VCaP (cell line): ENCODE results near the gene FAM107A.

ENCODE experiments used
- H3K27ac ChIP-seq: fragments of 450-650 bp; 2 replicates; pipeline ENCODE4 v1.5.1; 2017
- TF ChIP-seq, protein P1 (sequence below): fragments of 450-650 bp; conservative IDR thresholded peaks from 2 replicates; pipeline ENCODE4 v1.5.1; 2017; ENCODE audit warnings: mild to moderate bottlenecking, moderate library complexity

FAM107A gene

DNA sequence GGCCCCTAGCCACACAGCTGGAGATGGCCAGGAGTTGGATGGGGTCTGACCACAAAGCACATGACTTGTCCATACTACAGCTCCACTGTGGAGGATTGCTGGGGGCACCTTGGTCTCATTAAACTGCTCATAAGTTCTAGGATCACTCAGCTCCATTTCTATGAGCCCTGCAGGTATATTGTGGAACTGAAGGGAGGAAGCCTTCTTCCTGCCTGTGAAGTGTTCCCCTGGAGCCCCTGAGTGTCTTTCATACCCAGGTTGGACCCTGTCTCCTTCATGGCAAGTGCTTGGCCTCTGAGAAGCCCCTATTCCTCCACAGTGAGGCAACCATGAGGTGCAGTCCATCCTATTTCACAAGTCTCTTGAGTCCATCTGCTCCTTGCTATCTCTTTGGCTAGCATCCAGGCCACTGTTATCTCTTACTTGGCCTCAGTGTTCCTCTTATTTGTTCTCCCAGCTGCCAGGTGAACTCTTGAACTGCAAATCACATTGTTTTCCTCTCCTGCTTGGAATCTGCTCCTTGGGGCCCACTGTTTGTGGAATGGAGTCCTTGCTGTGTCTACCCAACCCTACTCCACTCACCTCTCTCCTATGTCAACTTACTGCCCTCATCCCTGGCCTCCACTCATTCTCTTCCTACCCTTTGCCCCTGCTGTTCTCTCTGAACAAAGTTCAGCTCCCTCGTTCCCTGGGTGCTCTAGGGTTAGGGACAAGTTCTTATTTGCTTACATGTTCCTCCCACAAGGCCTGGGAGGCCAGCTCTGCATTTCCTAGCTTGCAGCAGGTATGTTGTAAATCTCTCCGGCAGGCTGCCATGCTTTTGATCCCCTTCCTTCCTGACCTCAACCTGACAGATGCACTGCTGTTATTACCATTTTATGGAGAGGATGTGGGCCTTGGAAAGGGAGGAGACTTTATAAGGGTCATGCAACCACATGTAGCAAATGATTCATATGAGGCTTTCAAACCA lies 41.4 kb downstream of the FAM107A start:
- TF ChIP-seq, protein P1, sequence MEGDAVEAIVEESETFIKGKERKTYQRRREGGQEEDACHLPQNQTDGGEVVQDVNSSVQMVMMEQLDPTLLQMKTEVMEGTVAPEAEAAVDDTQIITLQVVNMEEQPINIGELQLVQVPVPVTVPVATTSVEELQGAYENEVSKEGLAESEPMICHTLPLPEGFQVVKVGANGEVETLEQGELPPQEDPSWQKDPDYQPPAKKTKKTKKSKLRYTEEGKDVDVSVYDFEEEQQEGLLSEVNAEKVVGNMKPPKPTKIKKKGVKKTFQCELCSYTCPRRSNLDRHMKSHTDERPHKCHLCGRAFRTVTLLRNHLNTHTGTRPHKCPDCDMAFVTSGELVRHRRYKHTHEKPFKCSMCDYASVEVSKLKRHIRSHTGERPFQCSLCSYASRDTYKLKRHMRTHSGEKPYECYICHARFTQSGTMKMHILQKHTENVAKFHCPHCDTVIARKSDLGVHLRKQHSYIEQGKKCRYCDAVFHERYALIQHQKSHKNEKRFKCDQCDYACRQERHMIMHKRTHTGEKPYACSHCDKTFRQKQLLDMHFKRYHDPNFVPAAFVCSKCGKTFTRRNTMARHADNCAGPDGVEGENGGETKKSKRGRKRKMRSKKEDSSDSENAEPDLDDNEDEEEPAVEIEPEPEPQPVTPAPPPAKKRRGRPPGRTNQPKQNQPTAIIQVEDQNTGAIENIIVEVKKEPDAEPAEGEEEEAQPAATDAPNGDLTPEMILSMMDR = peak; percentile 22; the same call in 1 of the 2 replicates
- peak overlapping the region; percentile 95 for H3K27ac ChIP-seq

DNA sequence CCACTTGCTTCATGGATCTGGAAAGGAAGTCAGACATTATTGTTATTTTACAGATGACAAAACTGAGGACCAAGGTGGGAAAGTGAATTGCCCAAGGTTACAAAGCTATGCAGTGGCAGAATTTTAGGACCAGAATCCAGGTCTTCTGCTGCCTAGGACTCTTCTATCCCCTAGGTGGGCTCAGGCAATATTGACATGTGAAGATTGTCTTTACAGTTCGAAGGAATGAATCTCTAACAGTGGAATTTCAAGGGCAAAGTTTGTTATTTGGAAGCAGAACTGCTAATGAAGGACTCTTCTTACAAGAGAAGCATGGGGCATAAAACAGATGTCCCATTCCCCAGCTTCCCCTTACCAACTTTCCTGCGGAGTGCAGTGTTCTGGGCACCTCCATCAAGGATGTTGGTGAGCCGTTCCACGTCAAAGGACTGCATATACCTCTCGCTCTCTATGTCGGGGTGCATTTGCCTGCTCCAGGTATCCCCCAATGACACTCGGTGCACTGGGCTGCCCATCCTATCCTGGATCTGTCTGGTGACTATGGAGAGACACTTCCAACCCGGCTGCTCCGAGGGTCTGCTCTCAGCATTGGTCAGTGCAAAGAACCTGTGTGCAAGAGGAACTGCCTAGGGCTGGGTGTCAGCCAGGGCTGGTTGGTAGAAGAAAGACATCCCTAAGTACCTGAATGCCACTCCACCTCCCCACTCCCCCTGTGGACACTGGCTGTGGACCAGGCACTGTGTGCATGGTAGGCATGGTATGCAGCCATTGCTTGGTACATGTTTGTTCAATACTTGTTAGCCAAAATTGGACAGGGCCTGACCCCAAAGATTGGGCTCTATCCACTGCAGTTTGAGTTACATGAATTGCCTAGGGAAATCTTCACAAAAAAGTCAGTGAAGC lies 42.3 kb downstream of the FAM107A start:
- peak overlapping the region; percentile 95 for H3K27ac ChIP-seq
- TF ChIP-seq, protein P1 = no peak

DNA sequence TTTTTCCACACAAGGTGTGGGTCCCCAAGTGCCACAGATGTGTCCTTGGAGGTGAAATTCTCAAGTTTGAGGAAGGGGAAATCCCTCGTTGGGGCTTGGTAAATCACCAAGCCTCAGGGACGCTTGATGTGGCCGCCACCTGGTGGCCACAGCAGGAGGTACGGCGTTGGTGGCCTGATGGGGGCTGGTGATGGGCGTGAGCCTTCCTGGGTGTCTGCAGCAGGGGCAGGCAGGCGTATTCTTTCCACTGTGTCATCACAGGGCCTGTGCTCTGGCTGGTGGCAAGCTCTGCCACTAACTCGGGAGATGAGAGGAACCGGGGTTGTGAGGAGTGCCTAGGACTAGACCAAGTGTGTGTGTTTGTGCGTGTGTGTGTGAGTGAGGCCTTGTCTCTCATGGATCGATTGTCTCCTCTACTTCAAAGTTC lies 44.4 kb downstream of the FAM107A start:
- peak overlapping the region; percentile 25; the same call in 1 of the 2 replicates for H3K27ac ChIP-seq
- TF ChIP-seq, protein P1 = peak; percentile 98

DNA sequence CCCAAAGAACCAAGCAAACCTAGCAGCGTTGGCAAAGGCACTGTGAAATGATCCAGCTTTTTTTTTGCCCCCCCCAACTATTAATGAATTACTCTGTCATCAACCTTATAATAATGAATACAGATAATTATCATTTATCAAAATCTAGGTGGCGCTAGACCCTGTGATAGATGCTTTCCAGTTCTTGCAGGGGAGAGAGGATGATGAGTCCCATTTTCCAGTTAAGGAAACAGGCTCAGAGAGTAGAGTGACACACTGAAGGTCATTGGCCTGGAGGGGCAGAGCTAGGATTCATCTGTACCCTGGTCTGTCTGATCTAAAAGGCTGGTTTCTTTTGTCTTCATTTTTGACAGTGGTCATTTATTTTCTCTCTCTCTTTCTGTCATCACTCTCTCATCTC lies 45.2 kb downstream of the FAM107A start:
- H3K27ac ChIP-seq = no peak overlapping the region; the same call in 1 of the 2 replicates
- TF ChIP-seq, protein P1 = no peak

- no peak overlapping the region; the same call in 1 of the 2 replicates for H3K27ac ChIP-seq
- TF ChIP-seq, protein P1 = no peak
These were observed 45.6 kb downstream of the FAM107A start for GRCh38 chr3:58531555-58531954.

DNA sequence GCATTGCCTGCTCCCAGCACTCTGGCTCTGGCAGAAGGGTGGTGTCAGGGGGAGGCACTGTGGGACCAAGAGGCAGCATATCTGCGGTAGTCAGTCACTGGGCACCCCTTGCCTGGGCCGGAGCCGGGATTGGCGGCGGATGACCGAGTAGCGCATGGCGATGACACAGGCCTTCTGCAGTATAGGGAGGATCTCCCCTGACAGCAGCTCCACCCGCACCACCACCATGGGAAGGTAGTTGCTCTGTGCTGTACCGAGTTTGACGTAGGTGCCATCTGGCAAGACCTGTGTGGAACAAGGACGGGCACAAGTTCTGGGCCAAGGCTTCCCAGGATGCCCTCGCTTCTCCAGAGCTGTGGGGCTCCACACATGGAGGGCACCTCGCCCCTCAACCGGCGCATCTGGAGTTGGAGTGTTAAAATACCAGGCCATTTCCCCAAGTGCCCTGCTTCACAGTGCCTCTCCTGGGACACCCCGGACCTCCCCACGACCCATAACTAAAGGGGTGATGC lies 46.8 kb downstream of the FAM107A start:
- TF ChIP-seq, protein P1 = no peak
- H3K27ac ChIP-seq = peak overlapping the region; percentile 58; the same call in 1 of the 2 replicates
